ENCODE data around the gene TNS1. TPM values are rescaled to one million over a fixed set of nuclear protein-coding genes. Genes with fewer than 3 reads are reported as not detected.

TNS1 gene
- total RNA-seq, 1 donor from 2014 or later, result 0.13 TPM

- intact Hi-C loops (cut with micrococcal nuclease), result no loop called here
- Mint-ChIP-seq H3K4me3 (no peak overlapping the region), H3K27ac (no peak overlapping the region), H3K9me3 (no peaks in the 10 kb centered on the region), H3K36me3 (ENCODE audit: low read depth) (no peaks in the 10 kb centered on the region), H3K4me1 (no peaks in the 10 kb centered on the region), H3K27me3 (peaks cover 1% of the 10 kb centered on the region)
- POLR2A ChIA-PET, result no interaction called here
- no peak for TF ChIP-seq CTCF (IDR thresholded peaks at IDR 0.05)
- ATAC-seq (ENCODE audit: low read depth), result no peak
- DNase-seq, result no peak
- CTCF ChIA-PET, result interaction anchor here (1.4 kb wide), 1 partner anchor 36 kb away, joined by 5 read pairs; no protein-coding TSS in a partner anchor
These were observed 80.4 kb downstream of the TNS1 start for GRCh38 chr2:217922101-217923006.

GRCh38 chr2:217920879-217921603 lies 81.8 kb downstream of the TNS1 start:
- POLR2A ChIA-PET, result no interaction called here
- intact Hi-C loops (cut with micrococcal nuclease), result no loop called here
- H3K9me3 Mint-ChIP-seq, result no peaks in the 10 kb centered on the region
- no peak overlapping the region for H3K27ac Mint-ChIP-seq
- CTCF ChIA-PET, result interaction anchor here (1.4 kb wide), 1 partner anchor 34 kb away, joined by 5 read pairs; no protein-coding TSS in a partner anchor
- no peaks in the 10 kb centered on the region for H3K4me1 Mint-ChIP-seq
- no peak overlapping the region for H3K4me3 Mint-ChIP-seq
- no peaks in the 10 kb centered on the region for H3K36me3 Mint-ChIP-seq (ENCODE audit: low read depth)
- ATAC-seq (ENCODE audit: low read depth) (no peak), DNase-seq (no peak)
- TF ChIP-seq CTCF (IDR thresholded peaks at IDR 0.05), result no peak
- H3K27me3 Mint-ChIP-seq, result peaks cover 1% of the 10 kb centered on the region

- no peak for TF ChIP-seq CTCF (IDR thresholded peaks at IDR 0.05)
- H3K4me1 Mint-ChIP-seq, result no peaks in the 10 kb centered on the region
- CTCF ChIA-PET, result no interaction called here
- DNase-seq (no peak), ATAC-seq (ENCODE audit: low read depth) (no peak)
- H3K27ac Mint-ChIP-seq, result no peak overlapping the region
- H3K4me3 Mint-ChIP-seq, result no peak overlapping the region
- POLR2A ChIA-PET, result no interaction called here
- no peaks in the 10 kb centered on the region for H3K36me3 Mint-ChIP-seq (ENCODE audit: low read depth)
- no peaks in the 10 kb centered on the region for H3K9me3 Mint-ChIP-seq
- intact Hi-C loops (cut with micrococcal nuclease), result no loop called here
- peaks cover 4% of the 10 kb centered on the region for H3K27me3 Mint-ChIP-seq
These were observed 82.9 kb downstream of the TNS1 start for GRCh38 chr2:217919781-217920351.

- peaks cover 5% of the 10 kb centered on the region for H3K27me3 Mint-ChIP-seq
- no peaks in the 10 kb centered on the region for H3K9me3 Mint-ChIP-seq
- H3K4me3 Mint-ChIP-seq, result no peak overlapping the region
- H3K27ac Mint-ChIP-seq, result no peak overlapping the region
- intact Hi-C loops (cut with micrococcal nuclease), result no loop called here
- H3K4me1 Mint-ChIP-seq, result no peaks in the 10 kb centered on the region
- TF ChIP-seq CTCF (IDR thresholded peaks at IDR 0.05), result no peak
- ATAC-seq (ENCODE audit: low read depth), result no peak
- DNase-seq, result no peak
- no peaks in the 10 kb centered on the region for H3K36me3 Mint-ChIP-seq (ENCODE audit: low read depth)
- ChIA-PET POLR2A (no interaction called here), CTCF (no interaction called here)
These were observed 83.6 kb downstream of the TNS1 start for GRCh38 chr2:217919204-217919603.

All from activated B cell treated with CpG ODN at 0.5 μM for 24 hours (primary cell).